Measurements from ENCODE around the gene L3MBTL2. TPM values are rescaled to one million over a fixed set of nuclear protein-coding genes. Genes with fewer than 3 reads are reported as not detected.
A peak's percentile ranks its signal among the peaks of the same experiment; 100 is the strongest.

The L3MBTL2 gene
- total and polyA plus RNA-seq, 2 of the 13 experiments (the other 11 are each of a cell fraction or from before 2014, with no cell fraction given), result 13.8 to 33.7 TPM

DNA sequence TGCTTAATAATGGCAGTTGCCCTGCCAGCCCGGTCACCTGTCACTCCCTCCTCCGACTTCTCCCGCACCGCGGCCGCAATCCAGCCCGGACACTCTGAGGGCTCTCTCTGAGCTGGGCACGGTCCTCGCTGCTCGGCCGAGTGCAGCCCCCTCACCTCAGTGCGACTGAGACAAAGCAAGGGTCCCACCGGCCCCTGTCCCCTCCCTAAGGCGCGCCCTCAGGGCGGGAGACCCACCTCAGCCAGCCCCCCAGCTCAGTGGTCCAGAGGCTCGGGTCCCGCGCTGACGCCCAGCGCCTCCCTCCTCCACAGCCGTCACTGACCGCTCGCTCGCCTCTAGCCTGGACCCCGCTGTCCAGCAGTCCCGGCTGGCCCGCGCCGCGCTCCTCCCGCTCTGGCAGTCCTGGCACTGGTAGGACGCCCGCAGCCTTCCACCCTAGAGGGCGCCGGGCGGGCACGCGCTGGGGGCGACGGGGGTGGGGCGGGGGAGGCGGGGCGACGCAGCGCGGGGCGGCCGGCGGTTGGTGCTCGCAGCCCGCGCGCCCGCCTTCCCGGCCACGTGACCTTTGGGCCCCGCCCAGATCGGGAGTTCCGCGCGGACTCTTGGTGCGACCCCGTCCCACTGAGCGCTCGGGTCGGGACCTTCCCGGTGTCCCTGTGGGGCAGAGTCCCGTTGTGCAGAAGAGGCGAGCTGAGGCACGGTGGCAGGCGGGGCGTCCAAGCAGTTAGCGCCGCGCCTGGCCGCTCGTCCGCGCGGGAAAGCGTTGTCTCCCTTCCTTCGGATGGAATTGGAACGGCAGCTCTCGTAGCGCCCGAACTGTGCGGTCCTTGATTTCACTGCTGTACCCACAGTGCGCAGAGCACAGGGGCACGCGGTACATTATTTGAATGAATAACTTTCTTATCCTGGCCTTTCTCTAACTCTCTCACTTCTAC is 7.8 kb upstream of the L3MBTL2 start (continued):
- TF ChIP-seq GLMP (CRISPR knock-in tag; IDR thresholded peaks at IDR 0.05; ENCODE audit: borderline replicate concordance), result no peak
- TF ChIP-seq ARID3A (IDR thresholded peaks at IDR 0.05; ENCODE audit: low read depth, low read length), result no peak
- TF ChIP-seq NFKBIZ (CRISPR knock-in tag; IDR thresholded peaks at IDR 0.05), result no peak
- no peak for TF ChIP-seq FOXK1 (CRISPR knock-in tag; IDR thresholded peaks at IDR 0.05; ENCODE audit: borderline replicate concordance, low read depth)
- no peak for TF ChIP-seq HNRNPH1 (optimal IDR thresholded peaks at IDR 0.05; ENCODE audit: low read depth, low read length)
- TF ChIP-seq ZNF720 (CRISPR knock-in tag; IDR thresholded peaks at IDR 0.05), result no peak
- TF ChIP-seq REL (CRISPR knock-in tag; conservative IDR thresholded peaks at IDR 0.05), result peak; percentile 77
- 0 out of 2 replicates have a peak, but pooled peaks have one; percentile 30 for TF ChIP-seq LBX2 (CRISPR knock-in tag; IDR thresholded peaks at IDR 0.05; ENCODE audit: borderline replicate concordance)
- TF ChIP-seq EP300 (IDR thresholded peaks at IDR 0.05; ENCODE audit: low read depth in 2 of 2, low read length in 2 of 2), result no peak
- no peak for TF ChIP-seq EP300 (CRISPR knock-in tag; IDR thresholded peaks at IDR 0.05; ENCODE audit: borderline replicate concordance)
- no peak for TF ChIP-seq CBX1 (IDR thresholded peaks at IDR 0.05; ENCODE audit: low read depth)
- TF ChIP-seq PHF20 (CRISPR knock-in tag; IDR thresholded peaks at IDR 0.05), result no peak
- no peak for TF ChIP-seq HDAC6 (IDR thresholded peaks at IDR 0.05; ENCODE audit: low read depth, low read length)
- no peak for TF ChIP-seq ZBTB40 (IDR thresholded peaks at IDR 0.05)
- peak; percentile 61; the same call in 1 of the 2 replicates for TF ChIP-seq ZBTB40 (CRISPR knock-in tag; IDR thresholded peaks at IDR 0.05)
- TF ChIP-seq NFATC3 (CRISPR knock-in tag; IDR thresholded peaks at IDR 0.05), result no peak
- no peak for TF ChIP-seq FOSL2 (CRISPR knock-in tag; IDR thresholded peaks at IDR 0.05)
